GM12891 (cell line): ENCODE measurements around the gene MKRN3.

Source experiments
- PAX5 ChIP-seq: IDR thresholded peaks from 2 replicates; pipeline ENCODE4 v1.6.1; 2011; ENCODE audit warnings: low read length, moderate library complexity, mild to moderate bottlenecking; ENCODE audit not compliant: insufficient read depth, severe bottlenecking
- POLR2A ChIP-seq: IDR thresholded peaks from 2 replicates; pipeline ENCODE4 v1.6.1; 2011; ENCODE audit warnings: low read depth, low read length, control low read depth
- POLR2AphosphoS5 ChIP-seq: IDR thresholded peaks from 2 replicates; pipeline ENCODE4 v1.6.1; 2011; ENCODE audit warnings: low read depth, low read length, control low read depth
- POU2F2 ChIP-seq: IDR thresholded peaks from 2 replicates; pipeline ENCODE4 v1.6.1; 2011; ENCODE audit warnings: low read depth, mild to moderate bottlenecking, control low read depth, low read length, moderate library complexity
- SPI1 ChIP-seq: IDR thresholded peaks from 2 replicates; pipeline ENCODE4 v1.6.1; 2011; ENCODE audit warnings: low read depth, low read length, control low read depth
- TAF1 ChIP-seq: IDR thresholded peaks from 2 replicates; pipeline ENCODE4 v1.6.1; 2011; ENCODE audit warnings: low read depth, low read length, control low read depth

- no peak for TF ChIP-seq POLR2AphosphoS5
- no peak for TF ChIP-seq TAF1
- TF ChIP-seq POLR2A: no peak
- TF ChIP-seq PAX5: no peak
- no peak for TF ChIP-seq POU2F2
- no peak for TF ChIP-seq SPI1
Observed at GRCh38 chr15:23606226-23606625, 40.8 kb downstream of the MKRN3 start.
